IPS-NIHi7 (cell line): ENCODE results near the gene DNAJB2.

ENCODE experiments used
- DNase-seq: peaks from one replicate; pipeline ENCODE4 v3.0.0; 2012; ENCODE audit warnings: mixed read lengths; ENCODE audit errors: extremely low spot score

Gene DNAJB2

GRCh38 chr2:219279151-219279915 lies at the start of gene DNAJB2:
DNAJB2 (plus strand) TSS chr2:219279366; CDS start chr2:219279834, 468 bp downstream.
- DNase-seq = peak; percentile 98

DNA sequence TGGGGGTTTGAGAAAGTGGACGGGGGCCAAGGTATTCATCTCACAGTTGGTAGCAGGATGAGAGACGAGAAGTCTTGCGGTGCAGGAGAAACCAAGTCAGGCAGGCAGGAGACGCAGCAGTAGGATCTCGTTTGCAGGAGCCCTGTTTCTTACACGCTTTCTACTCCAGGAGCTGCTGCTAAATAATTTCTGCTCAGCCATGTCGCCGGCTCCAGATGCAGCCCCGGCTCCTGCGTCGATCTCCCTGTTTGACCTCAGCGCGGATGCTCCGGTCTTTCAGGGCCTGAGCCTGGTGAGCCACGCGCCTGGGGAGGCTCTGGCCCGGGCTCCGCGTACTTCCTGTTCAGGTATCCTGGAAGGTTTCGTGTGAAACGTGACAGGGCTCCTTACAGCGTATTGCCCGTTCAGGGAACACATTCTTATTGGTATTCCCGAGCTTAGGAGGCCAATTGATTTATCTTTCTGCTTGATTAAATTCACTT lies 49.1 kb upstream of the DNAJB2 start:
- peak; percentile 58 for DNase-seq

DNA sequence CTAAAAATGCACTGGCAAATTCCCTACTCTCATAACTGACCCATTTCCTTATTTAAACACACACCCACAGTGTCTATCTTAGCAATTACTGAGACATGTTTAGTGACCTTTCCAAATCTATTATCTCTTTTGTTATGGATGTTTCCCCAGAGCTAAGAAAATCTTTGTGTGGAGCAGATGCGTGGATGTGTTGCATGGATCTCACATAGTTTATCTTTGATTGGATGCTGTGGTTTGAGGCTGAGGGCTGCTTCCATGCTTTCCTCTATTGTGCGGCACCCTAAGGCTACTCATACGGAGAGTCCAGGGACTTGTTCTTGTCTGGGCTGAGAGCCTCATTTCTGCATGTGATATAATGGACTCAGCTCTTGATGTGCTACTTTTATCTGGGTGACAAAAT lies 44.8 kb upstream of the DNAJB2 start:
- no peak for DNase-seq

DNA sequence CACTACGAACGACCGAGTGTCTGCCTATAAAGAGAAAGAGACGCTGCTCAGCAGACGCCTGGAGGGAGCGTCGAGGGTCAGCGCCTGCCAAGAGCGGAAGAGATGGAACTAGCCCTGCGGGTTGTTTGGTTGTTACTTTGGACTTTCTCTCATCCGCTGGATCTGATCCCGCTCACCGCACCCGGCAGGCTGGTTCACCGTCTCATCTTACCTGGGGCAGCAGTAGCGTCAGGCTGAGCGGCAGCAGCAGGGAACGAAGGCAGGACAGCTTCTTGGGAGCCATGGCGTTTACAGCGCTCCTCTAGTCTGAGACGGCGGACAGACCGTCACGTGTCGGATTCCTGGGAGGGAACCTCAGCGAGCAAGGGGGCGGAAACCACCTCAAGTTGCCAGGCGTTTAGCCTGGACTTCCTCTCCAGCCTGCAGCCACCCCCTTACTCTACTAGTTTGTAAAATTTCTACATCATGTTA lies 35.8 kb upstream of the DNAJB2 start:
- DNase-seq = no peak

DNA sequence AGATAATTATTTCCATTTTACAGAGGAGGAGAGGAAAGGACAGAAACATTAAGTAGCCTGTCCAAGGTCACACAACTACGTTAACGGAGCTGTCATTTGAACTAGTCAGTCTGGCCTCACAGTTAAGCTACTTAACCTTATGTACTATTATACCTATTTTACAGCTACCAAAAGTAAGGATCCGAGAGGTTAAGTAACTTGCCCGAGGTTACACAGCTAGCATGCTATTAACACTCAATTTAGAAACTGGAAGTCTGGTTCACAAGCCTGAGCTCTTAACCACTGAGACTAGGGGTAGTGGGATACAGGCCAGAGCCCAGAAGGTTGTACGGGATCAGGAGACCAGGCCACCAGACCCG lies 34.4 kb upstream of the DNAJB2 start:
- DNase-seq = no peak

- peak; percentile 96 for DNase-seq
These were observed 33.8 kb upstream of the DNAJB2 start, which contains the start of the genes GLB1L and STK16 for GRCh38 chr2:219245148-219245898. GLB1L (minus strand) TSS chr2:219245444; CDS start chr2:219243573, 1,871 bp downstream. STK16 (plus strand) TSS chr2:219245479; CDS start chr2:219246000, 521 bp downstream.

DNA sequence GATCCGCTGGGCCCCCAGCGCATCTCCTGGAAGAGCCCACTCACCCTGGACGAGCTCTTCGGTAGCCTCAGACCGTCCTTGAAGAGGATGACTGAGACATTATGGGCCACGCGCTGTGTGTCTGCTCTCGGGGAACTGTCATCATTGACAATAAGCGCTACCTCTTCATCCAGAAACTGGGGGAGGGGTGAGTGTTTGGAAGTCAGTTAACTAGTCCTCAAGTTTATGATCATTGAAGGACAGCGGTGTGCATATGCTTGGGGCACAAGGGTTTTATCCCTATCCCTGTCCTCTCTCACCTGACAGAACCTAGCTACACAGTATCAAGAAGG lies 33.3 kb upstream of the DNAJB2 start:
- no peak for DNase-seq

- no peak for DNase-seq
These were observed 32.6 kb upstream of the DNAJB2 start for GRCh38 chr2:219246559-219246958.

DNA sequence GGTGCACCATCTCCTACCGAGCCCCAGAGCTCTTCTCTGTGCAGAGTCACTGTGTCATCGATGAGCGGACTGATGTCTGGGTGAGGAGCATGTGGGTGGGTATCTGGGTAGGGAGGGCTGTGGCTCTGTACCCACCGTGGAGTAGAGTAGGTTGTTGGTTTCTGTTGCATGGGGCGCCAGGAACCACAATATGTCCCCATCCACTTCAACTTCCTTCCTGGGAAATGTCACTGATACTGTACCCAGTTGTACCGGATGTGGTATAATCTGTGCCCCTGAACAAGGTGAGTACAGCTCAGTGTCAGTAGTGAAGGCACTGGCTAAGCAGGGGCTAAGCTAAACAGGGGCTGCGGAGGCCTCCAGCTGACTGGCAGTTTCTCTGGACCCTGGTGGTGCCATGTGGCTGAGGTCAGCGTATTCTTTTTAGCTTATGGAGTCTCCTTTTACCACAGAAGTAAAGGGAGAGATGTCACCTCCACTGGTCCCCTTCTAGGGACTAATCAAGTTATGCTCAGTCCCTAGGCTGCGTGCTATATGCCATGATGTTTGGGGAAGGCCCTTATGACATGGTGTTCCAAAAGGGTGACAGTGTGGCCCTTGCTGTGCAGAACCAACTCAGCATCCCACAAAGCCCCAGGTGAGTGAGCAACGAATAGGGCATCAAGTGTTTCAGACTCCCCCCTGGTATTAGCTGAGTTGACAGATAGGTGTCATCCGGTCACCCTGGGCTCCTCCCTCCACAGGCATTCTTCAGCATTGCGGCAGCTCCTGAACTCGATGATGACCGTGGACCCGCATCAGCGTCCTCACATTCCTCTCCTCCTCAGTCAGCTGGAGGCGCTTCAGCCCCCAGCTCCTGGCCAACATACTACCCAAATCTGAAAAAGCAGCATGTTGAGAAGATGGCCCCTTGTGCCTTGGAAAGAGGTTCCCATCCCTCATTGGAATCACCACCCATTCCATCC lies 31.2 kb upstream of the DNAJB2 start:
- no peak for DNase-seq

GRCh38 chr2:219248845-219249202 lies 30.3 kb upstream of the DNAJB2 start:
- DNase-seq = no peak

GRCh38 chr2:219249203-219249980 lies 29.8 kb upstream of the DNAJB2 start:
- no peak for DNase-seq

DNA sequence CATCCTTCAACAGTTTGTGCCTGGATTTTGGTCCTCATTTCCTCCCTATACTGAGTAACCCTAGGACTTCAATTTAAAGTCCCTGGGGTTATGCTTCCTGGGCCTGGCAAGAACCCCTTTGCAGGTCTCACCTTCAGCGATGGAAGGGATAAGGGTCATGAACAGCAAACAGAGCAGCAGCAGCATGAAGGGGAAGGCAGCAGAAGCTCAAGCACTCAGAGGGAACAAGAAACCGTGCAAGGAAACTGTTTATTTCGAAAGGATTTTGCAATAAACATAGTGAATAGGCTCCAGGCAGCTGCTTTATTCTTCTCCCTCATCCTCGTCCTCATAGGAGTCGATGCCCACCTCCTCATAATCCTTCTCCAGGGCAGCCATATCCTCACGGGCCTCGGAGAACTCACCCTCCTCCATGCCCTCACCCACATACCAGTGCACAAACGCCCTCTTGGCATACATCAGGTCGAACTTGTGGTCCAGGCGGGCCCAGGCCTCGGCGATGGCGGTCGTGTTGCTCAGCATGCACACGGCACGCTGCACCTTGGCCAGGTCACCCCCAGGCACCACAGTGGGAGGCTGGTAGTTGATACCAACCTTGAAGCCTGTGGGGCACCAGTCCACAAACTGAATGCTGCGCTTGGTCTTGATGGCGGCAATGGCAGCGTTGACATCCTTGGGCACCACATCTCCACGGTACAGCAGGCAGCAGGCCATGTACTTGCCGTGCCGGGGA lies 29.0 kb upstream of the DNAJB2 start:
- DNase-seq = no peak

GRCh38 chr2:219251656-219252055 lies 27.5 kb upstream of the DNAJB2 start:
- DNase-seq = no peak

DNA sequence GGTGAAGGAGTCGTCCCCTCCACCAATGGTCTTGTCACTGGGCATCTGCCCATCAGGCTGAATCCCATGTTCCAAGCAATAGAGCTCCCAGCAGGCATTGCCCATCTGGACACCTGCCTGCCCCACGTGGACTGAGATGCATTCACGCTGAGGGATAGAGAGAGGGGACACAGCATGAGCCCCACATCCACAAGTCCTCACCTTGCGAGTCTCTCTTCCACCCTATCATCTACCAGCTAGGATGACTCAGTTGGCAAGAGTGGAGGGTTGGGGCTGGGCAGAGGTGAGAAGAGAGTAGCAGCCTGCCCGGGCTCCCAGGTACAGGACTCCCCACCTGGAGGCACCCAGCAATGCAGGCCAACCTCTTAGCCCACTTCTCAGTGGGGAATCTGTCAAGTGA lies 27.1 kb upstream of the DNAJB2 start:
- DNase-seq = no peak

- no peak for DNase-seq
These were observed 26.6 kb upstream of the DNAJB2 start for GRCh38 chr2:219252570-219252899.

- DNase-seq = peak; percentile 41
These were observed 26.0 kb upstream of the DNAJB2 start, which contains the start of gene TUBA4B for GRCh38 chr2:219252900-219253752. TUBA4B (plus strand) TSS chr2:219253243; CDS start chr2:219253408, 165 bp downstream.

- peak; percentile 96 for DNase-seq
These were observed 25.2 kb upstream of the DNAJB2 start, which contains the start of gene TUBA4A for GRCh38 chr2:219253753-219254589. TUBA4A (minus strand) TSS chr2:219253918; CDS start chr2:219253858, 60 bp downstream.

GRCh38 chr2:219254590-219255201 lies 24.5 kb upstream of the DNAJB2 start:
- no peak for DNase-seq
